HG03571 (cell line): ENCODE results near the gene PLPP4.
A peak's percentile ranks its signal among the peaks of the same experiment; 100 is the strongest.

Source experiments
- ATAC-seq: cut with Tn5 transposase; IDR thresholded peaks from one replicate; pipeline ENCODE4 v1.9.1; 2021; ENCODE audit not compliant: unreplicated experiment

The PLPP4 gene

GRCh38 chr10:120456626-120457430 lies at the start of gene PLPP4:
Gene PLPP4 (plus strand): TSS chr10:120457227. CDS start chr10:120457306, 79 bp downstream.
- ATAC-seq = no peak

- ATAC-seq = no peak
Measured at GRCh38 chr10:120409816-120410215, 47.2 kb upstream of the PLPP4 start.

- no peak for ATAC-seq
Measured at GRCh38 chr10:120414946-120415345, 42.1 kb upstream of the PLPP4 start.

- no peak for ATAC-seq
Measured at GRCh38 chr10:120415709-120416330, 41.2 kb upstream of the PLPP4 start.

DNA sequence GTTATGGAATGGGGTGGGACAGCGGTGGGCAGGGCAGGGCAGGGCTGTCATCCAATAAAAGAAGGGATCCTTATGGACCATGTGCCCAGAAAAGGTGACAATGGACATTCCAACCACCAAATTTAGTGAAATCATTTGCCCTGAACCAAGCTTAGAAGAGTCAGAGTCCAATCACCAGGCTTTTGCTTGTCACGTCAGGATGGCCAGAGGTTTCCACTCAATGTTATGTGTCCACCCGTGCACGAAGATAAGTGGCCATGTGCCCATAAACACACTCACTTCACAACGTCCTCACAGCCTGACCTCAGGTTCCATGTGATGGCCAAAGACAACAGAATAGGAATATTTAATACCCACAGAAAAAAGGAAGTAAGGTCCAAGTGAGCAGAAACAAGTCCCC lies 36.6 kb upstream of the PLPP4 start:
- no peak for ATAC-seq

GRCh38 chr10:120421250-120421649 lies 35.8 kb upstream of the PLPP4 start:
- no peak for ATAC-seq

- ATAC-seq = no peak
Measured at GRCh38 chr10:120422457-120422856, 34.6 kb upstream of the PLPP4 start.

GRCh38 chr10:120423431-120424197 lies 33.4 kb upstream of the PLPP4 start:
- peak; percentile 50 for ATAC-seq

- no peak for ATAC-seq
Measured at GRCh38 chr10:120424198-120424464, 32.9 kb upstream of the PLPP4 start.

- ATAC-seq = no peak
Measured at GRCh38 chr10:120426306-120426705, 30.7 kb upstream of the PLPP4 start.

- ATAC-seq = no peak
Measured at GRCh38 chr10:120428754-120429153, 28.3 kb upstream of the PLPP4 start.

DNA sequence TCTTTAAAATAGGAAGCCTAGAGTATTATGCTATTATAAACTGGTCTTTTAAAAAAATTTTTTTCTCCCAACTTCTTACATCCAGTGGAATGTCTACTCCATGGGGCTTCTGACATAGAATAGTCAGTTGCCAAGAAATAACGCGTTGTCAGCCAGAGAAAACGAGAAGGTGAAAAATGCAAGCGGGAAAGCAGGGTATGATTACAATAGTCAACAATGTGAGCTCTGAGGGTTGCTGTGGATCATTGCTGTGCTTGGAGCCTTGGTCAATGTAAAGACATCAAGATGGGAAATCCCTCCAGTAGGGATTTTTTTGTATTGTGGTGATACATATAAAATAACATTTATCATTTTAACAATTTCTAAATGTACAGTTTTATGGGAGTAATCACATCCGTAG lies 27.6 kb upstream of the PLPP4 start:
- ATAC-seq = no peak

DNA sequence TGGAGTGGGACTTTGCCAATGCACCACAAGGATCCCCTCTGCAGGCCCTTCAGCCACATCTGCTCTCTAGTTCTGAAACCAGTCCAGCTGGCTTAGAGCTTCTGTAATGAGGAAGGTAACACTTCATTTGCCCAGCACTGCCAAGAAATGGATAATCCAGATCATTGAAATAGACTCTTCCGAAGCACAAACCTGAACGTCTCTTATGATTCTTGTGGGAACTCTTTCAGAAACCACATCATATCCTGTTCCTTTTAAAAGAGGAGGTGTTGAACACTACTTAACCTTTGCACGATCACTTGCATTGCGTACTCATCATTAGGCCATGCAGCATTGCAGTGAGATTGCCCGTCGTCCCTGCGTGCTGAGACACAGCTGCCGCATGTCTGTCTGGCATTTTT lies 25.8 kb upstream of the PLPP4 start:
- no peak for ATAC-seq

DNA sequence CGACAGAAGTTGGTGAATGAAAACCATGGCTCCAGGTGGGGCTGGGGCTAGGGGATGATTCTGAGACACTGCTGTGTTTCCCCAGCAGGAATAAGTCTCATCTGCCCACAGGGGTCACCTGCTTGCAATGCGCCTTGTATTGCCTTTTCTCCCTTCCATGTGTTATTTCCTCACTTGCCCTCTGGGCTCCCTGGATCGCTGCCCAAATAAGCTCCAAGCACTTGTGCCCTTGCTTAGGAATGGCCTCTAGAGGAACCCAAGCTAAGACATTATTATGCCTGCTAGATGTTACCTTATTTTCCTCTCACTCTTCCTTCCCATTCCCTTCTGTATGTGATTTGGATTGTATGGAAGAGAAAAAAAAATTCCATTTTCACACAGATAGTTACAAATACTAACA lies 24.8 kb upstream of the PLPP4 start:
- ATAC-seq = no peak

GRCh38 chr10:120433141-120433540 lies 23.9 kb upstream of the PLPP4 start:
- ATAC-seq = no peak

- no peak for ATAC-seq
Measured at GRCh38 chr10:120436439-120437112, 20.5 kb upstream of the PLPP4 start.

- no peak for ATAC-seq
Measured at GRCh38 chr10:120437541-120437940, 19.5 kb upstream of the PLPP4 start.

DNA sequence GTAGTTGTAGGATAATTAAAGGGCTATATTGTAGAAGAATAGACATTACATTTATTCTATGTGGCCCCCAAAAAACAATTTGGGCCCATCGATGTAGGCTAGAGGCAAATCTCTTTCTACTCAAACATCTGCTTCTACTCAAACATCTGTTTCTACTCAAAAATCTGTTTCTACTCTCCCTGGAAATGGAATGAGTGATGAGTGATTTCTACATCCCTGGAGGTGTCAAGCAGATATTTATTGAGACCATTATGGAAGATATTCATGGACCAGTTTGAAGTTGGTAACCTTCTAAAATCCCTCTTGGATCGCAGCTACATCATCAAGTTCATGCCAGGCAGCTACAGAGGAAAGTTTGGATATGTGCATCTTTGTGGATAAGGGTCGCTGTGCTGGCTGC lies 5.1 kb upstream of the PLPP4 start:
- ATAC-seq = no peak

DNA sequence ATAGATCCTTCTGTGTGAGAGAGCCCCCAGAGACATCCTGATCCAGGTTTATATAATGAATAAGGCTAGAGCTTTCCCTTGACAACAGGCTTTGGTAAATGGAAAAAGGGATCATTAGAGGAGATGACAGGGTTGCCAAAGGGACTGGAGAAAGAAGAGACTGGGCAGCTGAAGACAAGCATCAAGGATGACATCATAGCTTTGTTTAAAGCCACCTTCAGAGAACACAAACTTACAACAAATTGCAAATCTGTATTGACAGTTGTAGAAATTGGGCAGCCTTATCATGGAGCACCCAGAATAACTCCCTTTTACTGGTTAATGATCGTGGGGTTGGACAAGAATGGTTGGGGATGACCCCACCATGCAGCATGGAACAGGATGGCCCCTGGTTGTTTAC lies 3.7 kb upstream of the PLPP4 start:
- no peak for ATAC-seq

DNA sequence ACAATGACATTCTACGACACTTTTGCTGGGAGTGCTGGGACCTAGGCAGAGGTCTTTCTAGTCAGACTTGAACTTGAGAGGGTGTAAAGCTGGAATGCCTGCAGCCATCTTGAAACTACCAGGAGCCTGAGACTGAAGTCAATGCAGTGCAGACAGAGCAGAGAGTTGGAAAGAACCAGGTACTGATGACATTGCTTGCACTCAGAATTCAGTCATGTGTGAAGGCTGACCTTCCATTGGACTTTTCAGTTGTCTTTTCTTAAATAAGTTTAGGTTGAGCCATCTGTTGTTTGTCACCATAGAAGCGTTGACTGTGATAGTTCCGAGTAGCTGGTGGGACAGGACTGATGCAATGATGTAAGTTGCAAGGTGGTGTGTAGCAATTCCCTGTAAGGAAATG lies 3.1 kb upstream of the PLPP4 start:
- ATAC-seq = no peak

DNA sequence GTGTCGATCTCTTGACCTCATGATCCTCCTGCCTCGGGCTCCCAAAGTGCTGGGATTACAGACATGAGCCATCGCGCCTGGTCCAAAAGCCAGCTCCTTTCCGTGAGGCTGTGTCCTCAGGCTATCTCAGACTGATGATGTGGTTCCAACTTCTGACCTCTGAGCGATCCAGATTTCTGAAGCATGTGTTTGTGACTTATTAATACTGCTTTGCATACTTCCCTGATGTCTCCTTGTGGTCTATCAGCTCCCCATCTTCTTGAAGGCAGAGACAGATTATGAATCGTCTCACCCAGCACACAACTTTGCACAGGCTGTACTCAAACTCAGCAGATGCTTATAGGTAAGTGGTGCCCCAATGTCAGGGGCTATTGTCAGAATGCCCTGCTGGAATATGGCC lies 2.0 kb upstream of the PLPP4 start:
- ATAC-seq = no peak

- ATAC-seq = no peak
Measured at GRCh38 chr10:120455606-120456005, 1.4 kb upstream of the PLPP4 start.
